MCF 10A (cell line): ENCODE results near the gene B4GALT2. TPM values are rescaled to one million over a fixed set of nuclear protein-coding genes. Genes with fewer than 3 reads are reported as not detected.
A peak's percentile ranks its signal among the peaks of the same experiment; 100 is the strongest.

ENCODE experiments used
- BruUV-seq: library from RNA; stranded (reverse); fragments of 400-500 nt; replicated peaks from 2 replicates; lab custom pipeline; 2021; lab: Mats Ljungman, UMichigan
- CTCF ChIA-PET: fragments of 300-600 bp; sonication (Branson Sonifier 250); formaldehyde crosslinking; extraction: SDS; loops from one replicate; lab custom pipeline; 2021; ENCODE audit warnings: antibody characterized with exemption, inconsistent platforms; lab: Yijun Ruan, JAX
- POLR2A ChIA-PET: fragments of 300-600, 350-650 bp; sonication (Branson Sonifier 250); formaldehyde crosslinking; extraction: SDS; loops from one replicate; lab custom pipeline; 2020; ENCODE audit warnings: antibody characterized with exemption, inconsistent platforms; lab: Yijun Ruan, JAX
- DNase-seq: peaks from one replicate; pipeline ENCODE4 v3.0.0-alpha.2; 2018; ENCODE audit not compliant: unreplicated experiment
- H3K27ac Mint-ChIP-seq: one replicate; pipeline ENCODE4 v1.8.0; 2022; ENCODE audit warnings: mild to moderate bottlenecking, low read depth, mixed read lengths; ENCODE audit not compliant: unreplicated experiment
- H3K27me3 Mint-ChIP-seq: one replicate; pipeline ENCODE4 v1.8.0; 2022; ENCODE audit warnings: mixed read lengths; ENCODE audit not compliant: insufficient read depth, unreplicated experiment
- H3K36me3 Mint-ChIP-seq: one replicate; pipeline ENCODE4 v1.8.0; 2022; ENCODE audit warnings: mild to moderate bottlenecking, moderate library complexity, mixed read lengths; ENCODE audit not compliant: insufficient read depth, unreplicated experiment
- H3K4me1 Mint-ChIP-seq: one replicate; pipeline ENCODE4 v1.8.0; 2022; ENCODE audit warnings: mixed read lengths; ENCODE audit not compliant: insufficient read depth, unreplicated experiment
- H3K4me3 Mint-ChIP-seq: one replicate; pipeline ENCODE4 v1.8.0; 2022; ENCODE audit warnings: mild to moderate bottlenecking, moderate library complexity, mixed read lengths; ENCODE audit not compliant: unreplicated experiment
- H3K9me3 Mint-ChIP-seq: one replicate; pipeline ENCODE4 v1.8.0; 2022; ENCODE audit warnings: mixed read lengths; ENCODE audit not compliant: unreplicated experiment
- CTCF ChIP-seq: fragments of 200-600 bp; IDR thresholded peaks from one replicate; pipeline ENCODE4 v1.8.0; 2022; ENCODE audit warnings: antibody characterized with exemption, mild to moderate bottlenecking; ENCODE audit not compliant: unreplicated experiment
- intact Hi-C: fragments of 100-400 bp; cut with micrococcal nuclease; formaldehyde crosslinking; loops from 2 replicates; pipeline ENCODE4 v1.14.1; 2022
- total RNA-seq: library from RNA; stranded (reverse); gene quantifications from 2 replicates; pipeline ENCODE4 v1.2.3, GENCODE V29; 2022

The B4GALT2 gene
- total RNA-seq, 1 experiment from 2014 or later = 68.4 TPM

- no peak for TF ChIP-seq CTCF
- Mint-ChIP-seq H3K4me3 (peak overlapping the region; percentile 94), H3K9me3 (no peaks in the 10 kb centered on the region), H3K4me1 (peaks cover 37% of the 10 kb centered on the region), H3K36me3 (peaks cover 29% of the 10 kb centered on the region), H3K27ac (peak overlapping the region; percentile 94), H3K27me3 (no peaks in the 10 kb centered on the region)
- intact Hi-C loops = loop anchor here (5.0 kb wide), 1 partner anchor 448 kb away; no protein-coding TSS in a partner anchor
- ChIA-PET CTCF (interaction anchor here (0.6 to 1.4 kb wide), 7 partner anchors 11 to 755 kb away, joined by 3 to 4 read pairs (median 3); no protein-coding TSS in a partner anchor), POLR2A (interaction anchor here (0.6 to 3.3 kb wide), 25 partner anchors 11 to 830 kb away, joined by 3 to 30 read pairs (median 4); partner anchors contain the start of genes ARMH1, CCDC24, IPO13 and KDM4A)
- TSS peak; percentile 9 for BruUV-seq
- no peak for DNase-seq
Observed at GRCh38 chr1:43975249-43975961, 3.6 kb upstream of the B4GALT2 start.

- peaks cover 29% of the 10 kb centered on the region for H3K36me3 Mint-ChIP-seq
- no peaks in the 10 kb centered on the region for H3K27me3 Mint-ChIP-seq
- TF ChIP-seq CTCF = no peak
- intact Hi-C loops = loop anchor here (5.0 kb wide), 1 partner anchor 449 kb away; no protein-coding TSS in a partner anchor
- ChIA-PET POLR2A (interaction anchor here (0.6 to 3.3 kb wide), 10 partner anchors 14 to 698 kb away, joined by 3 to 30 read pairs (median 5); partner anchors contain the start of genes ARMH1, CCDC24, IPO13 and KDM4A), CTCF (interaction anchor here (0.6 to 0.8 kb wide), 3 partner anchors 60 to 1940 kb away, joined by 3 to 4 read pairs (median 3); no protein-coding TSS in a partner anchor)
- no peak overlapping the region for H3K27ac Mint-ChIP-seq
- H3K4me3 Mint-ChIP-seq = peak overlapping the region; percentile 94
- H3K4me1 Mint-ChIP-seq = peaks cover 43% of the 10 kb centered on the region
- no peak for DNase-seq
- BruUV-seq = no TSS peak
- no peaks in the 10 kb centered on the region for H3K9me3 Mint-ChIP-seq
Observed at GRCh38 chr1:43976045-43976444, 3.0 kb upstream of the B4GALT2 start.

GRCh38 chr1:43976890-43977289, 2.1 kb upstream of the B4GALT2 start:
- H3K9me3 Mint-ChIP-seq = no peaks in the 10 kb centered on the region
- no TSS peak for BruUV-seq
- H3K36me3 Mint-ChIP-seq = peaks cover 29% of the 10 kb centered on the region
- peaks cover 48% of the 10 kb centered on the region for H3K4me1 Mint-ChIP-seq
- H3K27ac Mint-ChIP-seq = no peak overlapping the region
- DNase-seq = no peak
- intact Hi-C loops = loop anchor here (5.0 kb wide), 1 partner anchor 450 kb away; no protein-coding TSS in a partner anchor
- H3K4me3 Mint-ChIP-seq = peak overlapping the region; percentile 94
- CTCF ChIA-PET = interaction anchor here (0.6 to 0.7 kb wide), 2 partner anchors 12 to 401 kb away, joined by 3 to 5 read pairs; no protein-coding TSS in a partner anchor
- POLR2A ChIA-PET = interaction anchor here (1.0 to 3.3 kb wide), 3 partner anchors 31 to 270 kb away, joined by 3 to 21 read pairs (median 8); partner anchors contain the start of genes IPO13 and ST3GAL3
- no peaks in the 10 kb centered on the region for H3K27me3 Mint-ChIP-seq
- no peak for TF ChIP-seq CTCF
